ENCODE results near the gene CENPQ.

DNA sequence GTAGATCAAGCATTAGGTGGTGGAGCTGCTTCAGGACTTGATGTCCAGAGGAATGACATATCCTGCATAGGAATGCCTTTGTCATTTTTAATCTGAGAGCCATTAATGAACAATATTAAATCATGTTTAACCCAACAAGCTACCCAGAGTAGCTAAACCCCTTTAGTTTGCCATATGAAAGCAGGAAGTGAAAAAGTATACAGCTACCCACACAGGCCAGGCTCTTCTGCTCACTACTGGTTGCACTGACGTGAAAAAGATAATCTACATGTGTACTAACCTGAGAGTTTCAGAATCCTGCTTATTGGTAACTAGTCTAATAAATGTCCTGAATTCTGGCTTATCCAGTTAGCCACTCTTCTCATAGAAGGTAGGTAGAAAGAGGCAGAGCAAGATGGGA lies 56.5 kb downstream of the CENPQ start:
- TF ChIP-seq, protein P1, sequence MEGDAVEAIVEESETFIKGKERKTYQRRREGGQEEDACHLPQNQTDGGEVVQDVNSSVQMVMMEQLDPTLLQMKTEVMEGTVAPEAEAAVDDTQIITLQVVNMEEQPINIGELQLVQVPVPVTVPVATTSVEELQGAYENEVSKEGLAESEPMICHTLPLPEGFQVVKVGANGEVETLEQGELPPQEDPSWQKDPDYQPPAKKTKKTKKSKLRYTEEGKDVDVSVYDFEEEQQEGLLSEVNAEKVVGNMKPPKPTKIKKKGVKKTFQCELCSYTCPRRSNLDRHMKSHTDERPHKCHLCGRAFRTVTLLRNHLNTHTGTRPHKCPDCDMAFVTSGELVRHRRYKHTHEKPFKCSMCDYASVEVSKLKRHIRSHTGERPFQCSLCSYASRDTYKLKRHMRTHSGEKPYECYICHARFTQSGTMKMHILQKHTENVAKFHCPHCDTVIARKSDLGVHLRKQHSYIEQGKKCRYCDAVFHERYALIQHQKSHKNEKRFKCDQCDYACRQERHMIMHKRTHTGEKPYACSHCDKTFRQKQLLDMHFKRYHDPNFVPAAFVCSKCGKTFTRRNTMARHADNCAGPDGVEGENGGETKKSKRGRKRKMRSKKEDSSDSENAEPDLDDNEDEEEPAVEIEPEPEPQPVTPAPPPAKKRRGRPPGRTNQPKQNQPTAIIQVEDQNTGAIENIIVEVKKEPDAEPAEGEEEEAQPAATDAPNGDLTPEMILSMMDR (IDR thresholded peaks at IDR 0.05; ENCODE audit: insufficient read depth, low read depth, low read length): no peak
- TF ChIP-seq EZH2 (IDR thresholded peaks at IDR 0.05; ENCODE audit: insufficient read depth, low read length): no peak

Data from astrocyte (in vitro differentiated cells and primary cell).